WTC11 (cell line): ENCODE measurements around the gene XIAP. TPM values are rescaled to one million over a fixed set of nuclear protein-coding genes. Genes with fewer than 3 reads are reported as not detected.

Experiments used
- ATAC-seq: fragments of 200-7000 bp; cut with Tn5 transposase; 2 replicates; pipeline ENCODE4 v1.10.0; 2021; ENCODE audit warnings: mild to moderate bottlenecking, moderate library complexity
- CTCF ChIA-PET: fragments of 300-600 bp; sonication (Branson Sonifier 250); formaldehyde crosslinking; loops from one replicate; lab custom pipeline; 2021; ENCODE audit warnings: antibody characterized with exemption; lab: Charles Lee
- POLR2A ChIA-PET: fragments of 350-600 bp; sonication (Branson Sonifier 250); formaldehyde crosslinking; loops from one replicate; lab custom pipeline; 2021; ENCODE audit warnings: antibody characterized with exemption; lab: Charles Lee
- DNase-seq: peaks from one replicate; pipeline ENCODE4 v3.0.0; 2021; ENCODE audit warnings: low spot score
- H3K27ac Mint-ChIP-seq: 2 replicates; pipeline ENCODE4 v1.8.0; 2021; ENCODE audit warnings: mixed read lengths
- H3K27me3 Mint-ChIP-seq: 2 replicates; pipeline ENCODE4 v1.8.0; 2021; ENCODE audit warnings: low read depth, mild to moderate bottlenecking, moderate library complexity, mixed read lengths
- H3K36me3 Mint-ChIP-seq: 2 replicates; pipeline ENCODE4 v1.8.0; 2021; ENCODE audit warnings: mixed read lengths
- H3K4me1 Mint-ChIP-seq: 2 replicates; pipeline ENCODE4 v1.8.0; 2022; ENCODE audit warnings: mixed read lengths
- H3K4me3 Mint-ChIP-seq: 2 replicates; pipeline ENCODE4 v1.8.0; 2021; ENCODE audit warnings: mild to moderate bottlenecking, moderate library complexity, mixed read lengths
- H3K9me3 Mint-ChIP-seq: 2 replicates; pipeline ENCODE4 v1.8.0; 2021; ENCODE audit warnings: mixed read lengths
- CBFB ChIP-seq: sonication (generic); formaldehyde crosslinking; IDR thresholded peaks from 2 replicates; pipeline ENCODE4 v1.8.1; 2022; ENCODE audit warnings: mild to moderate bottlenecking, low read depth, missing genetic modification reagents
- ELF4 ChIP-seq: sonication (generic); formaldehyde crosslinking; IDR thresholded peaks from 2 replicates; pipeline ENCODE4 v1.8.1; 2022; ENCODE audit warnings: low read depth, mild to moderate bottlenecking, moderate library complexity, missing genetic modification reagents
- FOXJ3 ChIP-seq: sonication (generic); formaldehyde crosslinking; IDR thresholded peaks from 2 replicates; pipeline ENCODE4 v1.9.0; 2021; ENCODE audit warnings: missing genetic modification reagents, mild to moderate bottlenecking, borderline replicate concordance
- HMGA2 ChIP-seq: fragments of 250-450 bp; sonication (Bioruptor Pico); IDR thresholded peaks from 2 replicates; pipeline ENCODE4 v1.4.0; 2021; ENCODE audit warnings: mild to moderate bottlenecking, moderate library complexity
- JUN ChIP-seq: sonication (generic); formaldehyde crosslinking; IDR thresholded peaks from 2 replicates; pipeline ENCODE4 v1.8.0; 2023; ENCODE audit warnings: mild to moderate bottlenecking, missing genetic modification reagents
- MLX ChIP-seq: sonication (generic); formaldehyde crosslinking; IDR thresholded peaks from 2 replicates; pipeline ENCODE4 v1.8.1; 2023; ENCODE audit warnings: mild to moderate bottlenecking, missing genetic modification reagents, moderate library complexity
- NFYB ChIP-seq: sonication (generic); formaldehyde crosslinking; conservative IDR thresholded peaks from 2 replicates; pipeline ENCODE4 v1.8.0; 2022; ENCODE audit warnings: low read depth, missing genetic modification reagents
- PRRX2 ChIP-seq: fragments of 250-450 bp; sonication (Bioruptor Pico); IDR thresholded peaks from 2 replicates; pipeline ENCODE4 v1.8.0; 2021; ENCODE audit warnings: mild to moderate bottlenecking
- SMAD3 ChIP-seq: sonication (generic); formaldehyde crosslinking; IDR thresholded peaks from 2 replicates; pipeline ENCODE4 v1.8.0; 2022; ENCODE audit warnings: missing genetic modification reagents, mild to moderate bottlenecking, borderline replicate concordance
- SP1 ChIP-seq: sonication (generic); formaldehyde crosslinking; conservative IDR thresholded peaks from 2 replicates; pipeline ENCODE4 v1.8.1; 2022; ENCODE audit warnings: missing genetic modification reagents
- ZNF121 ChIP-seq: sonication (generic); formaldehyde crosslinking; IDR thresholded peaks from 2 replicates; pipeline ENCODE4 v1.8.0; 2023; ENCODE audit warnings: missing genetic modification reagents
- total RNA-seq: library from RNA; stranded (reverse); gene quantifications from 3 replicates; pipeline ENCODE4 v1.2.3, GENCODE V29; 2021
- TF ChIP-seq, protein P1 (sequence below): fragments of 250-450 bp; sonication (Bioruptor Pico); IDR thresholded peaks from 2 replicates; pipeline ENCODE4 v1.8.0; 2021; ENCODE audit warnings: mild to moderate bottlenecking
- TF ChIP-seq, protein P2 (sequence below): sonication (generic); formaldehyde crosslinking; IDR thresholded peaks from 2 replicates; pipeline ENCODE4 v1.8.1; 2022; ENCODE audit warnings: mild to moderate bottlenecking, moderate library complexity, missing genetic modification reagents
- TF ChIP-seq, protein P3 (sequence below): sonication (generic); formaldehyde crosslinking; IDR thresholded peaks from 2 replicates; pipeline ENCODE4 v1.8.1; 2023; ENCODE audit warnings: mild to moderate bottlenecking, missing genetic modification reagents
- TF ChIP-seq, protein P4 (sequence below): sonication (generic); formaldehyde crosslinking; IDR thresholded peaks from 2 replicates; pipeline ENCODE4 v1.8.1; 2022; ENCODE audit warnings: mild to moderate bottlenecking, missing genetic modification reagents, moderate library complexity, borderline replicate concordance
- TF ChIP-seq, protein P5 (sequence below): sonication (generic); formaldehyde crosslinking; IDR thresholded peaks from 2 replicates; pipeline ENCODE4 v1.8.0; 2022; ENCODE audit warnings: mild to moderate bottlenecking, missing genetic modification reagents
- TF ChIP-seq, protein P6 (sequence below): fragments of 200-600 bp; IDR thresholded peaks from 2 replicates; pipeline ENCODE4 v1.8.0; 2022; ENCODE audit warnings: antibody characterized with exemption
- TF ChIP-seq, protein P7 (sequence below): sonication (generic); formaldehyde crosslinking; IDR thresholded peaks from 2 replicates; pipeline ENCODE4 v1.8.1; 2023; ENCODE audit warnings: mild to moderate bottlenecking, missing genetic modification reagents, borderline replicate concordance

Gene XIAP
- total RNA-seq, 1 experiment from 2014 or later: 40.7 TPM

DNA sequence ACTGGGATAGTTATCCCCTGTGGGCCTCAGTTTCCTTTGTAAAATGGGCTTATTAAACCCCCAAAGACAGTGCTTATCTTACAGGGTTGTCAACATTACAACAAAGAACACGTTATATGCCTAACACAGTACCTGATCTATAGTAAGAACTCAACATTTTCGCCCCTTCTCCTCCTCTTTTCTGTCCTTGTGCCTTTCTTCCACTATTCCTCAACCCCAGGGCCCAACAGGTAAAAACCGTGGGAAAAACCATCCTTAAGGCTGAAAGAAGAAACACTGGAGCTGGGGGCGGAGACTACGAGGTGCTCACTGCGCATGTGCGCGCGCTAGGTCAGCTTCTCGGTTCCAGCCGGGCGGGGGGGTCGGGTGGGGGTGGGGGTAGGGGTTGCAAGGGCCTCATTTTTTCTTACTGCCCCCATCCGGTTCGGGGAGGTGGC, 426 bp upstream of the XIAP start (continued):
- no peak for TF ChIP-seq NFYB (CRISPR knock-in tag)
- TF ChIP-seq, protein P1, sequence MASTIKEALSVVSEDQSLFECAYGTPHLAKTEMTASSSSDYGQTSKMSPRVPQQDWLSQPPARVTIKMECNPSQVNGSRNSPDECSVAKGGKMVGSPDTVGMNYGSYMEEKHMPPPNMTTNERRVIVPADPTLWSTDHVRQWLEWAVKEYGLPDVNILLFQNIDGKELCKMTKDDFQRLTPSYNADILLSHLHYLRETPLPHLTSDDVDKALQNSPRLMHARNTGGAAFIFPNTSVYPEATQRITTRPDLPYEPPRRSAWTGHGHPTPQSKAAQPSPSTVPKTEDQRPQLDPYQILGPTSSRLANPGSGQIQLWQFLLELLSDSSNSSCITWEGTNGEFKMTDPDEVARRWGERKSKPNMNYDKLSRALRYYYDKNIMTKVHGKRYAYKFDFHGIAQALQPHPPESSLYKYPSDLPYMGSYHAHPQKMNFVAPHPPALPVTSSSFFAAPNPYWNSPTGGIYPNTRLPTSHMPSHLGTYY (CRISPR knock-in tag): no peak
- TF ChIP-seq, protein P2, sequence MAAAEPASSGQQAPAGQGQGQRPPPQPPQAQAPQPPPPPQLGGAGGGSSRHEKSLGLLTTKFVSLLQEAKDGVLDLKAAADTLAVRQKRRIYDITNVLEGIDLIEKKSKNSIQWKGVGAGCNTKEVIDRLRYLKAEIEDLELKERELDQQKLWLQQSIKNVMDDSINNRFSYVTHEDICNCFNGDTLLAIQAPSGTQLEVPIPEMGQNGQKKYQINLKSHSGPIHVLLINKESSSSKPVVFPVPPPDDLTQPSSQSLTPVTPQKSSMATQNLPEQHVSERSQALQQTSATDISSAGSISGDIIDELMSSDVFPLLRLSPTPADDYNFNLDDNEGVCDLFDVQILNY: no peak

DNA sequence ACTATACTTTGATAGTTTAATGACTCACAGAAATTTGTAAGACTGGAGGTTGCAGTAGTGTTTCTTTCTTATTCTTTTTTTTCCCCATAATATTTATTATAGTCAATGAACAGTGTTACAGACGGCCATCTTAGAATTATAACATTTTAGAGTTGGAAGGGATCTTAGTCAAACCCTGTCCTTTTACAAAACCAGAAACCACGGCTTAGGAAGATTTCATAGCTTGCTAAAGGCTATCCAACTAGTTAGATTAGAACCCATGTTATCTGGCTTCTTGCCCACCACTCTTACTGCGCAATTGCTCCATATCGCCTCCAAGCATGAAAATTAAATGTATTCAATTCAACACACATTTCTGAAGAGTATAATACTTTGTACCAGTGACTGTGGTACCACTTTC, 1.1 kb downstream of the XIAP start:
- ATAC-seq: no peak
- POLR2A ChIA-PET: interaction anchor here (0.9 kb wide), 1 partner anchor 27 kb away, joined by 4 read pairs; no protein-coding TSS in a partner anchor
- no peak for DNase-seq
- Mint-ChIP-seq H3K27me3 (no peaks in the 10 kb centered on the region), H3K4me3 (peak overlapping the region; percentile 79), H3K4me1 (peaks cover 18% of the 10 kb centered on the region), H3K36me3 (no peaks in the 10 kb centered on the region; the same call in 1 of the 2 replicates), H3K27ac (peak overlapping the region; percentile 80), H3K9me3 (no peaks in the 10 kb centered on the region)
- TF ChIP-seq, protein P3, sequence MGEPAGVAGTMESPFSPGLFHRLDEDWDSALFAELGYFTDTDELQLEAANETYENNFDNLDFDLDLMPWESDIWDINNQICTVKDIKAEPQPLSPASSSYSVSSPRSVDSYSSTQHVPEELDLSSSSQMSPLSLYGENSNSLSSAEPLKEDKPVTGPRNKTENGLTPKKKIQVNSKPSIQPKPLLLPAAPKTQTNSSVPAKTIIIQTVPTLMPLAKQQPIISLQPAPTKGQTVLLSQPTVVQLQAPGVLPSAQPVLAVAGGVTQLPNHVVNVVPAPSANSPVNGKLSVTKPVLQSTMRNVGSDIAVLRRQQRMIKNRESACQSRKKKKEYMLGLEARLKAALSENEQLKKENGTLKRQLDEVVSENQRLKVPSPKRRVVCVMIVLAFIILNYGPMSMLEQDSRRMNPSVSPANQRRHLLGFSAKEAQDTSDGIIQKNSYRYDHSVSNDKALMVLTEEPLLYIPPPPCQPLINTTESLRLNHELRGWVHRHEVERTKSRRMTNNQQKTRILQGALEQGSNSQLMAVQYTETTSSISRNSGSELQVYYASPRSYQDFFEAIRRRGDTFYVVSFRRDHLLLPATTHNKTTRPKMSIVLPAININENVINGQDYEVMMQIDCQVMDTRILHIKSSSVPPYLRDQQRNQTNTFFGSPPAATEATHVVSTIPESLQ (CRISPR knock-in tag): no peak
- CTCF ChIA-PET: interaction anchor here (2.0 kb wide), 1 partner anchor 27 kb away, joined by 6 read pairs; no protein-coding TSS in a partner anchor

DNA sequence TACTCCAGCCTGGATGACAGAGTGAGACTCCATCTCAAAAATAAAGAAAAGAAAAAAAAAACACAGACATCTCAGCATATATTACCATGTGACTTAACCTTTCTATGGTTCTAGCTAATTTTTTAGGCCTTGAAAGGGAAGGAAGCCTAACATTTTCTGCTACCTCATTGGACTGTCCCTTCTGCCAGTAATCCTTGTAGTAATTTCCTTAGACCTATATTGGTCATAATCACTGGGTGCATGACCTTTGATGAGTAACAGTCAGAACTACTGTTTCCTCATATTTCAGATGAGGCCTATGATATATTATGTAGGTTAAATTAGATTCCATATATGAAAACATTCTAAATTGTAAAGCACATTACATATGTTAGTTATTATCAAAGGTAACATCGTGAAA, 9.6 kb downstream of the XIAP start:
- no peak for DNase-seq
- CTCF ChIA-PET: no interaction called here
- Mint-ChIP-seq H3K4me3 (no peak overlapping the region), H3K27ac (no peak overlapping the region), H3K36me3 (no peaks in the 10 kb centered on the region; the same call in 1 of the 2 replicates), H3K9me3 (no peaks in the 10 kb centered on the region), H3K4me1 (no peaks in the 10 kb centered on the region), H3K27me3 (no peaks in the 10 kb centered on the region)
- POLR2A ChIA-PET: interaction anchor here (0.6 to 1.0 kb wide), 3 partner anchors 14 to 136 kb away, joined by 3 to 6 read pairs (median 4); partner anchors contain the start of gene THOC2
- ATAC-seq: no peak
- TF ChIP-seq MLX (CRISPR knock-in tag) (no peak), HMGA2 (CRISPR knock-in tag) (no peak), PRRX2 (CRISPR knock-in tag) (no peak), FOXJ3 (CRISPR knock-in tag) (no peak), SP1 (no peak), ELF4 (CRISPR knock-in tag) (no peak), CBFB (CRISPR knock-in tag) (no peak), ZNF121 (no peak), JUN (no peak), SMAD3 (no peak)
- TF ChIP-seq, protein P4, sequence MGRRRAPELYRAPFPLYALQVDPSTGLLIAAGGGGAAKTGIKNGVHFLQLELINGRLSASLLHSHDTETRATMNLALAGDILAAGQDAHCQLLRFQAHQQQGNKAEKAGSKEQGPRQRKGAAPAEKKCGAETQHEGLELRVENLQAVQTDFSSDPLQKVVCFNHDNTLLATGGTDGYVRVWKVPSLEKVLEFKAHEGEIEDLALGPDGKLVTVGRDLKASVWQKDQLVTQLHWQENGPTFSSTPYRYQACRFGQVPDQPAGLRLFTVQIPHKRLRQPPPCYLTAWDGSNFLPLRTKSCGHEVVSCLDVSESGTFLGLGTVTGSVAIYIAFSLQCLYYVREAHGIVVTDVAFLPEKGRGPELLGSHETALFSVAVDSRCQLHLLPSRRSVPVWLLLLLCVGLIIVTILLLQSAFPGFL (CRISPR knock-in tag): no peak
- TF ChIP-seq, protein P5, sequence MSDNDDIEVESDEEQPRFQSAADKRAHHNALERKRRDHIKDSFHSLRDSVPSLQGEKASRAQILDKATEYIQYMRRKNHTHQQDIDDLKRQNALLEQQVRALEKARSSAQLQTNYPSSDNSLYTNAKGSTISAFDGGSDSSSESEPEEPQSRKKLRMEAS (CRISPR knock-in tag): no peak
- TF ChIP-seq, protein P2: no peak
- TF ChIP-seq, protein P6, sequence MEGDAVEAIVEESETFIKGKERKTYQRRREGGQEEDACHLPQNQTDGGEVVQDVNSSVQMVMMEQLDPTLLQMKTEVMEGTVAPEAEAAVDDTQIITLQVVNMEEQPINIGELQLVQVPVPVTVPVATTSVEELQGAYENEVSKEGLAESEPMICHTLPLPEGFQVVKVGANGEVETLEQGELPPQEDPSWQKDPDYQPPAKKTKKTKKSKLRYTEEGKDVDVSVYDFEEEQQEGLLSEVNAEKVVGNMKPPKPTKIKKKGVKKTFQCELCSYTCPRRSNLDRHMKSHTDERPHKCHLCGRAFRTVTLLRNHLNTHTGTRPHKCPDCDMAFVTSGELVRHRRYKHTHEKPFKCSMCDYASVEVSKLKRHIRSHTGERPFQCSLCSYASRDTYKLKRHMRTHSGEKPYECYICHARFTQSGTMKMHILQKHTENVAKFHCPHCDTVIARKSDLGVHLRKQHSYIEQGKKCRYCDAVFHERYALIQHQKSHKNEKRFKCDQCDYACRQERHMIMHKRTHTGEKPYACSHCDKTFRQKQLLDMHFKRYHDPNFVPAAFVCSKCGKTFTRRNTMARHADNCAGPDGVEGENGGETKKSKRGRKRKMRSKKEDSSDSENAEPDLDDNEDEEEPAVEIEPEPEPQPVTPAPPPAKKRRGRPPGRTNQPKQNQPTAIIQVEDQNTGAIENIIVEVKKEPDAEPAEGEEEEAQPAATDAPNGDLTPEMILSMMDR: no peak
- TF ChIP-seq, protein P7, sequence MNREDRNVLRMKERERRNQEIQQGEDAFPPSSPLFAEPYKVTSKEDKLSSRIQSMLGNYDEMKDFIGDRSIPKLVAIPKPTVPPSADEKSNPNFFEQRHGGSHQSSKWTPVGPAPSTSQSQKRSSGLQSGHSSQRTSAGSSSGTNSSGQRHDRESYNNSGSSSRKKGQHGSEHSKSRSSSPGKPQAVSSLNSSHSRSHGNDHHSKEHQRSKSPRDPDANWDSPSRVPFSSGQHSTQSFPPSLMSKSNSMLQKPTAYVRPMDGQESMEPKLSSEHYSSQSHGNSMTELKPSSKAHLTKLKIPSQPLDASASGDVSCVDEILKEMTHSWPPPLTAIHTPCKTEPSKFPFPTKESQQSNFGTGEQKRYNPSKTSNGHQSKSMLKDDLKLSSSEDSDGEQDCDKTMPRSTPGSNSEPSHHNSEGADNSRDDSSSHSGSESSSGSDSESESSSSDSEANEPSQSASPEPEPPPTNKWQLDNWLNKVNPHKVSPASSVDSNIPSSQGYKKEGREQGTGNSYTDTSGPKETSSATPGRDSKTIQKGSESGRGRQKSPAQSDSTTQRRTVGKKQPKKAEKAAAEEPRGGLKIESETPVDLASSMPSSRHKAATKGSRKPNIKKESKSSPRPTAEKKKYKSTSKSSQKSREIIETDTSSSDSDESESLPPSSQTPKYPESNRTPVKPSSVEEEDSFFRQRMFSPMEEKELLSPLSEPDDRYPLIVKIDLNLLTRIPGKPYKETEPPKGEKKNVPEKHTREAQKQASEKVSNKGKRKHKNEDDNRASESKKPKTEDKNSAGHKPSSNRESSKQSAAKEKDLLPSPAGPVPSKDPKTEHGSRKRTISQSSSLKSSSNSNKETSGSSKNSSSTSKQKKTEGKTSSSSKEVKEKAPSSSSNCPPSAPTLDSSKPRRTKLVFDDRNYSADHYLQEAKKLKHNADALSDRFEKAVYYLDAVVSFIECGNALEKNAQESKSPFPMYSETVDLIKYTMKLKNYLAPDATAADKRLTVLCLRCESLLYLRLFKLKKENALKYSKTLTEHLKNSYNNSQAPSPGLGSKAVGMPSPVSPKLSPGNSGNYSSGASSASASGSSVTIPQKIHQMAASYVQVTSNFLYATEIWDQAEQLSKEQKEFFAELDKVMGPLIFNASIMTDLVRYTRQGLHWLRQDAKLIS (CRISPR knock-in tag): no peak
